ENCODE measurements around the gene TVP23C.

The TVP23C gene

GRCh38 chr17:15496735-15497670, 66.3 kb downstream of the TVP23C start:
- DNase-seq (ENCODE audit: low spot score) = no peak

DNA sequence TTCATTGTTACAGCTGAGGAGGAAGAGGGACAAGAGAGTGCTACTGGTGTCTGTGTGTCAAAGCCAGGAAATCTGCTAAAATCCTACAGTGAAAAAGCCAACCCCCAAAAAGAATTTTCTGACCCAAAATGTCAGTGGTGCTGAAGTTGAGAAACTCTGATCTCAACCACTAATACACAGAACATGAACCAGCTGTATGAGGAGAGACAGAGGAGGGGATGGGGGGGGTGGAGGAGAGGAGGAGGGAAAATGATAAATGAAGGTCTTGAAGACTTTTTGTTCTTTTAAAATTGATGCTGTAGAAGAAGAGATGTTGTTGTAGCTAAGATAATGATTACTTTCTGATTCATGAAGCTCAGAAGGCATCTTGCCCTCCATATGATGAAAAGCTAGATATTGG, 68.5 kb downstream of the TVP23C start:
- DNase-seq (ENCODE audit: low spot score) = no peak

DNA sequence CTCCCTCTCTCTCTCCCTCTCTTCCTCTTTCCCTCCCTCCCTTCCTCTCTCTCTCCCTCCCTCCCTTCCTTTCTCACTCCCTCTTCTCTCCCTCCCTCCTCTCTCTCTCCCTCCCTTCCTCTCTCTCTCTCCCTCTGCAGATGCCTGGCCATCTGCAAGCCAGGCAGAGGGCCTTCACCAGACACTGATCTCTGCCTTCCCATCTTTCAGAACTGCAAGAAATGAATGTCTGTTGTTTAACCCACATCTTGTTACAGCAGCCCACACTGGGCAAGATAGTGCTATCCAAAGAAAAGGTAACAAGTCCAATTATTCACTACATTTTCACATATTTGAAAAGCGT, 69.6 kb downstream of the TVP23C start:
- DNase-seq (ENCODE audit: low spot score) = no peak

DNA sequence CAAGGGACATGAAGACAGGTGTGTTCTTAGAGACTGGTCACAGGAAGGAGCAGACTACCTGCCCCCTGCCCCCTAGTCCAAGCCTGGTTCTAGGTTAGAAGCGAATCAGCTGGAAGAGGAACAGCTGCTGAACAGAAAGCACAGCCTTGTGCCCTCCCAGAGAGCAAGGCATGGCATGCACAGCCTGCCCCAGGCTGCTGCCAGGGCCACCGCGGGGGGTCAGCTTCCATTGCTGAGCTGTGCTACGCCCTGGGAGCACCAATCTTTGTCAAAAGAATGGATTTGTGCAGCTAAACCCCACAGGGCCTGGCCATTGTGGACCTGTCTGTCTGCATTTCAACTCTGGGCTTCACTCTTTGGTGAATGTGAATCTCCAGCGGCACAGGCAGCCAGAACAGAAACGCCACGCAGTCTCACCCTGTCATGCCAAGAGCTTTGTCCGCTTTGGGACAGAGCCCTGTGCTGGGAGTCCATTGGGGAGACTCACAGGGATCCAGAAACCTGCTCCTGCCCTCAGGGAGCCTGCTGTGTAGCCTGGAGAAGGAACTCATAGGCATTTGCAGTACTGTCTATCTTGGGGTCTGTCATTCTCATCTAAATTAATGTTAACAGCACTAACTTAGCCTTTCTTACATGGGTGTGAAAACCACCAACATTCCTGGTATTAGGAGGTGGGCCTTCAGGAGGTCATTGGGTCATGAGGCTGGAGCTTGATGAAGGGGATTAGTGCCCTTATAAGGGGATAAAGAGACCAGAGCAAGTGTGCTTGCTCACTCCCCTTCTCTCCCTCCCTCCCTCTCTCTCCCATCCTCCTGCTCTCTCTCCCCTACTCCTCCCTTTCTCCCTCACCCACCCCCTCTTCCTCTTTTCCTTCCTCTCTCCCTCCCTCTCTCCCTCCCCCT, 70.2 kb downstream of the TVP23C start:
- DNase-seq (ENCODE audit: low spot score) = no peak

DNA sequence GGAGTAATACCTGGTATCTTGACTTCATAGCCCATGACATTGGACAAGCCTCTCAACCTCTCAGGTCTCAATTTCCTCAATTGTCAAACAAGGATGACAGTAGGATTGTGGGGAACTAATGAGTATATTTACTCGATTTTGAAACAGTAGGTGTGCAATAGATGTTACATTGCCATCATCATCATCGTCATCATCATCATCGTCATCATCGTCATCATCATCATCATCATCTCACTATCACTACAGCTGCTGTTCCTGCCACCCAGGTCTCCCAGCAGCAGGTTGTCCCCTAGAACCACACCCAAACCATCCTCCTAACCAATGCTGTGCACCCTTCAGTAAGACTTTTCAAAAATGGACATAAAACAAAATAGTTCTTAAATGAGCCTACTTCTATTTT, 71.1 kb downstream of the TVP23C start:
- no peak for DNase-seq (ENCODE audit: low spot score)

DNA sequence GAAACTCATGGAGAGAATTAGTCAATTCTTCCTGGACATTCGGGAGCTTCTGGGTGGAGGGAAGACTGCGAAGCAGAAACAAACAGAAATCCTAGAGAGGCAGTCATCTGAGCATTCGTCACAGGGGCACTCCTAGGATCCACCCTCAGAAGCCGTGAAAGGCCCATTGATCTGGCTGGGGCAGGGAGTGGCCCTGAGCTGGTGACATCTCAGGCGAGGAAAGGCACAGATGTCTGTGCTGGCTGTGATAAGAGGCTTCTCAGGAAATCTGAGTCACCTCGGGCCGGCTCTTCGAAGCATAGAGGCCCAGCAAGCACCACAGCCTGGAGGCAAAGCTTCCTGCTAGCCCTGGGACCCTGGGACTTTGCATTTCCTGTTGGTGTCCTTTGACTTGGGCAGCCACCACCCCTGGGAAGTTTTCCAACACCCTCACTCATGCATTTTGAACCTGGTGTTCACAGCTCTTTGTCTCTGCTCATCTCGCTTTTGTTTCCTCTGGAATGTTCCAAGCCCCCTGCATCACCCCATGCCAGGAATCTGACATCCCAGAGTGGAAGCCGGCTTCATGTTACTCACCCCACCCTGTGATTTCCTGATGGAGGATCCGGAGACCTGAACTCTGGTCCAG, 72.5 kb downstream of the TVP23C start:
- peak; percentile 85 for DNase-seq (ENCODE audit: low spot score)

DNA sequence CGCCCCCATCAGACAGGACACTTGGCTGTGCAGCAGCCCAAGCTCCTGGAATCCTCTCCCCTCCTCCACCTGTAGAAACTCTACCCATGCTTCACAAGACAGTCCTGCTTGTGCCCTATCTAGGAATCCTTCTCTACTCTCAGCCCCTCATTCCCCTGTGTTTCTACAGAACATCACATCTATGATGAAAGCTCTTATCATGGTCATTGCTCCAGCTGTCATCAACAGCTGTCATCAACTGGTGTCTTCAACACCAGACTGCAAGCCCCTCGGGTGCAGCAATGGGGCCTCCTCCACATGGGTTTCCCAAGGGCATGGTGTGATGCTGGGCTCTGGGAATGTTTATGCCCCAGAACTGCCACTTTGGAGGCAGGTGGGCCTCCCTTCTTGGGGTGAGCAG, 74.7 kb downstream of the TVP23C start:
- DNase-seq (ENCODE audit: low spot score) = no peak

- no peak for DNase-seq (ENCODE audit: low spot score)
These were observed 78.2 kb downstream of the TVP23C start for GRCh38 chr17:15485045-15485444.

DNA sequence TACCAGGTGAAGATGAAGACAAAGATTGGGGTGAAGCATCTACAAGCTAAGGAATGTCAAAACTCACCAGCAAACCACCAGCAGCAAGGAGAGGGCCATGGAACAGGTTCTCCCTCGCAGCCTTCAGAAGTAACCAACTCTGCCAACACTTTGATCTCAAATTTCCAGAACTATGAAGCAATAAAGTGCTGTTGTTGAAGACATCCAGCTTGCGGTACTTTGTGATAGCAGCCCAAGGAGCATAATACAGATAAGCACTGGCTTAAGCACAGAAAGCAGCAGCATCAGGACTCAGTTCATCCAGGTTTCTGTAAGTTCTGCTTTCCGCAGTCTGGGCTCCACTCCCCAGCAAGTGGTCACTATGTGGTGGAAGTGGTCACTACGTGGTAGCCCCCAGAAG, 79.9 kb downstream of the TVP23C start:
- no peak for DNase-seq (ENCODE audit: low spot score)

- DNase-seq (ENCODE audit: low spot score) = no peak
These were observed 80.8 kb downstream of the TVP23C start for GRCh38 chr17:15482476-15482875.

GRCh38 chr17:15481481-15481880, 81.8 kb downstream of the TVP23C start:
- DNase-seq (ENCODE audit: low spot score) = no peak

- DNase-seq (ENCODE audit: low spot score) = no peak
These were observed 83.1 kb downstream of the TVP23C start for GRCh38 chr17:15480204-15480603.

GRCh38 chr17:15479703-15480102, 83.6 kb downstream of the TVP23C start:
- DNase-seq (ENCODE audit: low spot score) = no peak

DNA sequence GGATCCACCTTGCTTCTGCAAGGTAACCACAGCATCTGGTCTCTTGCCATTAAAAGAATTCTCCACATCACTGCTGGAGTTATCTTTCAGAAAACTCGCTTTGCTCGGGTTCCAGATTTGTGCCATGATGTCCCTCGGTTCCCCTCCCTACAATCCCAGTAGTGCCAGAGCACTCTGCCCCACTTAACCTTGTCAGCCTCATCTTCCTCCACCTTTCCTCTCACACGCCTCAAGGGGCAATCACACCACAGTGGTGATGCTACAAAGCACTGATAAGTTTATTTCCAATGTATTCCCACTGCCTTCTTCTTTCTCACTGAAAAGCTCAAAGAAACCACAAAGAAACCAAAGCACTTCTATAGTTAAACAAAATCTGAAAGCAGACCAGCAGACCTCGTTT, 84.4 kb downstream of the TVP23C start:
- no peak for DNase-seq (ENCODE audit: low spot score)

DNA sequence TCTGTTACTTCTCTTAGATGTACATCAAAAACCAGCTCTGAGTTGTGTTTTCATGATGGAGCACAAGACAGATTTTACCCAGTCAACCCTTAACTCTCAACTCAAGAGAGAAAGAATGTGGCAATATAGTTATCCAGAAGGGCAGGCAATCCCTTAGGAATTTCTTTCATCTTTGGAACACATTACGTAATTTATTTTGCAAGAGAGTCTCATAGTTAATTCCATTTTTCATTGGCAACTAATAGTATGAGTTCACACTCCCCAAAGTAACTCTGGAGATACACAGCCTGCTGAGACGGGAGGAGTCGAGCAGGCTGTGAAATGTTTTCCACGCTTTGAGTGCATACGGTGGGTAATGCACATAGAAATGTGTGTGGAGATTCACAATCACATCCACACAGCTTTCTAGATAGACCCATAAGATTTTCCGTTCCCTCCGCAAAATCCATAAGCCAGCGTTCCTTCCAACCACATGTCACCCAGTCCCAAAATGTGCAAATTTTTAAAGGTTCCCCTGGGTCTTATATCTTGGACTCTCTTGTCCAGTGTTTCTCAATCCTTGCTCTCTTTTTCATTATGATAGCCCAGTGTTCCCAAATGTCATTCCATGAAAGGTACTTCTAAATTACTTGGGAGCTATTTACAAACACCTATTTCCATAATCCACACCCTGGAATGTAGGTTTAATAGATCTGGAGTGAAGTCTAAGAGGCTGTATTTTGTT, 87.5 kb downstream of the TVP23C start:
- DNase-seq (ENCODE audit: low spot score) = no peak

- no peak for DNase-seq (ENCODE audit: low spot score)
These were observed 90.4 kb downstream of the TVP23C start for GRCh38 chr17:15472891-15473290.

DNA sequence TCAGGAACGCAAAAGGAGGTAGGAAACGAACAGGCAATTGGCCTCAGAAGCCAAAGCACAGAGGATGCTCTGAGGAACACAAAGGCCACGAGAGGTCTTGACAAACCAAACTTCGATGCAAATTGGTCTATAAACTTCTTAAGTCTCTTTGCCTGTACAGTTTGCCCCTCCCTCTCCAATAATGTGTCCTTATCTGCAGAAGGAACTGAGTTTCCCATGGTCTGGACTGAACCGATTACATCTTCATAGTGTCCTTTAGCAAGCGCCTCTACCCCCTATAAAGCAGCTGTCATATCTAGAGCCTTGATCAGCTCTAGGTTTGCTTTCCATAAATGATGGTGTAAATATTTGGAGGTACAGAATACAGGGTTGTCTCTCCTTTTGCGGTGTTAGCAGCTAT, 92.7 kb downstream of the TVP23C start:
- no peak for DNase-seq (ENCODE audit: low spot score)

GRCh38 chr17:15469260-15469659, 94.0 kb downstream of the TVP23C start:
- DNase-seq (ENCODE audit: low spot score) = no peak

- no peak for DNase-seq (ENCODE audit: low spot score)
These were observed 95.2 kb downstream of the TVP23C start for GRCh38 chr17:15468126-15468525.

- DNase-seq (ENCODE audit: low spot score) = no peak
These were observed 95.7 kb downstream of the TVP23C start, which contains the start of gene CDRT4 for GRCh38 chr17:15467592-15467991. CDRT4 (minus strand) TSS chr17:15467621; CDS start chr17:15440238, 27,383 bp downstream.

GRCh38 chr17:15466131-15466530, 97.2 kb downstream of the TVP23C start:
- no peak for DNase-seq (ENCODE audit: low spot score)

All from Ammon's horn (tissue), 1 donor.